Hepatocyte (in vitro differentiated cells): ENCODE results near the gene CCDC78. TPM values are rescaled to one million over a fixed set of nuclear protein-coding genes. Genes with fewer than 3 reads are reported as not detected.

Source experiments
- DNase-seq: peaks from one replicate; pipeline ENCODE4 v3.0.0-alpha.2; 2016; ENCODE audit warnings: low spot score
- H2AFZ ChIP-seq: fragments of 200-600 bp; sonication (generic); 2 replicates; pipeline ENCODE4 v1.6.0; 2016; ENCODE audit warnings: antibody characterized with exemption, mild to moderate bottlenecking
- H3K27ac ChIP-seq: fragments of 200-600 bp; sonication (generic); 2 replicates; pipeline ENCODE4 v1.5.1; 2016; ENCODE audit warnings: mild to moderate bottlenecking
- H3K27me3 ChIP-seq: fragments of 200-600 bp; sonication (generic); 2 replicates; pipeline ENCODE4 v1.6.1; 2016
- H3K36me3 ChIP-seq: fragments of 200-600 bp; sonication (generic); replicated peaks from 2 replicates; pipeline ENCODE4 v1.5.1; 2016; ENCODE audit warnings: low read depth; ENCODE audit not compliant: insufficient read depth
- H3K4me1 ChIP-seq: fragments of 200-600 bp; sonication (generic); 2 replicates; pipeline ENCODE4 v1.5.1; 2016; ENCODE audit warnings: mild to moderate bottlenecking, moderate library complexity; ENCODE audit not compliant: insufficient read depth
- H3K4me2 ChIP-seq: fragments of 200-600 bp; sonication (generic); 2 replicates; pipeline ENCODE4 v1.6.0; 2016
- H3K4me3 ChIP-seq: fragments of 200-600 bp; sonication (generic); 2 replicates; pipeline ENCODE4 v1.5.1; 2016; ENCODE audit warnings: mild to moderate bottlenecking
- H3K79me2 ChIP-seq: fragments of 200-600 bp; sonication (generic); 2 replicates; pipeline ENCODE4 v1.6.0; 2017; ENCODE audit warnings: mild to moderate bottlenecking
- H3K9me2 ChIP-seq: fragments of 200-600 bp; sonication (generic); replicated peaks from 2 replicates; pipeline ENCODE4 v1.6.0; 2017; ENCODE audit warnings: mild to moderate bottlenecking; ENCODE audit not compliant: insufficient read depth
- H3K9me3 ChIP-seq: fragments of 200-600 bp; sonication (generic); 2 replicates; pipeline ENCODE4 v1.5.1; 2016; ENCODE audit warnings: low read depth, mild to moderate bottlenecking
- H4K20me1 ChIP-seq: fragments of 200-600 bp; sonication (generic); 2 replicates; pipeline ENCODE4 v1.6.0; 2016; ENCODE audit warnings: mild to moderate bottlenecking; ENCODE audit not compliant: insufficient read depth, poor library complexity, severe bottlenecking
- EZH2 ChIP-seq: fragments of 200-600 bp; sonication (generic); IDR thresholded peaks from 2 replicates; pipeline ENCODE4 v1.6.1; 2016; ENCODE audit warnings: antibody characterized with exemption, mild to moderate bottlenecking, borderline replicate concordance
- EZH2phosphoT487 ChIP-seq: fragments of 200-600 bp; sonication (generic); IDR thresholded peaks from one replicate; pipeline ENCODE4 v1.6.1; 2018; ENCODE audit warnings: antibody characterized with exemption, mild to moderate bottlenecking, low read depth, moderate library complexity; ENCODE audit not compliant: unreplicated experiment, severe bottlenecking
- WGBS: methylation state at CpG from one replicate; pipeline ENCODE4 v1.1.6; 2016; ENCODE audit warnings: low lambda C conversion rate; ENCODE audit errors: missing lambda C conversion rate; 5-methylcytosine and 5-hydroxymethylcytosine counted together
- polyA plus RNA-seq: library from polyadenylated mRNA; unstranded; fragments of >200 nt; fragmentation: Nextera tagmentation; extraction: Ambion mirVana; gene quantifications from 2 replicates; pipeline ENCODE4 v1.2.1, GENCODE V29; 2016
- total RNA-seq: library from RNA; depleted of rRNA; stranded (reverse); fragments of >200 nt; gene quantifications from 2 replicates; pipeline ENCODE4 v1.2.3, GENCODE V29; 2014
- TF ChIP-seq, protein P1 (sequence below): fragments of 200-600 bp; sonication (generic); IDR thresholded peaks from 2 replicates; pipeline ENCODE4 v1.5.1; 2016; ENCODE audit warnings: antibody characterized with exemption, mild to moderate bottlenecking; ENCODE audit not compliant: poor library complexity

CCDC78 gene
- total and polyA plus RNA-seq, 2 experiments from 2014 or later: 2.2 to 6.8 TPM

DNA sequence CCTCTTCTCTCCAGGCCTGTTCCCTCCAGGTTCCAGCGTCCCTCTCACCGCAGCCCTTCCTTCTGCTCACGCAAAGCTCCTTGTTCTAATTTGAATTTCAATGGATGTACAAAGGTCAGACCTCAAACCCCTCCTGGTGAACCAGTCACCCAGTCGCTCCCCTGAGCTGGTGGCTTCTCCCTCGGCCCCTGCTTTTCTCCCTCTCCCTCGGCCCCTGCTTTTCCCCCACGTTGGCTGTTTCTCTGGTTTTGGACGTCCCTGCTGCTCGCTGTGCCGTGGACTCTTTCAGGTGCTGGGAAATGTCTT lies 25.7 kb upstream of the CCDC78 start:
- Histone ChIP-seq H4K20me1 (no peaks in the 10 kb centered on the region), H3K9me3 (no peaks in the 10 kb centered on the region), H3K36me3 (no peaks in the 10 kb centered on the region), H3K27me3 (peaks cover 3% of the 10 kb centered on the region), H3K27ac (no peak overlapping the region), H3K9me2 (no peaks in the 10 kb centered on the region), H3K4me1 (peaks cover 7% of the 10 kb centered on the region), H3K4me3 (no peak overlapping the region), H3K79me2 (no peaks in the 10 kb centered on the region), H3K4me2 (peak overlapping the region; percentile 46), H2AFZ (no peak overlapping the region)
- WGBS: 33% methylated on average over 10 of the region's 10 CpGs
- TF ChIP-seq EZH2 (no peak), EZH2phosphoT487 (no peak)
- TF ChIP-seq, protein P1, sequence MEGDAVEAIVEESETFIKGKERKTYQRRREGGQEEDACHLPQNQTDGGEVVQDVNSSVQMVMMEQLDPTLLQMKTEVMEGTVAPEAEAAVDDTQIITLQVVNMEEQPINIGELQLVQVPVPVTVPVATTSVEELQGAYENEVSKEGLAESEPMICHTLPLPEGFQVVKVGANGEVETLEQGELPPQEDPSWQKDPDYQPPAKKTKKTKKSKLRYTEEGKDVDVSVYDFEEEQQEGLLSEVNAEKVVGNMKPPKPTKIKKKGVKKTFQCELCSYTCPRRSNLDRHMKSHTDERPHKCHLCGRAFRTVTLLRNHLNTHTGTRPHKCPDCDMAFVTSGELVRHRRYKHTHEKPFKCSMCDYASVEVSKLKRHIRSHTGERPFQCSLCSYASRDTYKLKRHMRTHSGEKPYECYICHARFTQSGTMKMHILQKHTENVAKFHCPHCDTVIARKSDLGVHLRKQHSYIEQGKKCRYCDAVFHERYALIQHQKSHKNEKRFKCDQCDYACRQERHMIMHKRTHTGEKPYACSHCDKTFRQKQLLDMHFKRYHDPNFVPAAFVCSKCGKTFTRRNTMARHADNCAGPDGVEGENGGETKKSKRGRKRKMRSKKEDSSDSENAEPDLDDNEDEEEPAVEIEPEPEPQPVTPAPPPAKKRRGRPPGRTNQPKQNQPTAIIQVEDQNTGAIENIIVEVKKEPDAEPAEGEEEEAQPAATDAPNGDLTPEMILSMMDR: no peak
- DNase-seq: no peak

DNA sequence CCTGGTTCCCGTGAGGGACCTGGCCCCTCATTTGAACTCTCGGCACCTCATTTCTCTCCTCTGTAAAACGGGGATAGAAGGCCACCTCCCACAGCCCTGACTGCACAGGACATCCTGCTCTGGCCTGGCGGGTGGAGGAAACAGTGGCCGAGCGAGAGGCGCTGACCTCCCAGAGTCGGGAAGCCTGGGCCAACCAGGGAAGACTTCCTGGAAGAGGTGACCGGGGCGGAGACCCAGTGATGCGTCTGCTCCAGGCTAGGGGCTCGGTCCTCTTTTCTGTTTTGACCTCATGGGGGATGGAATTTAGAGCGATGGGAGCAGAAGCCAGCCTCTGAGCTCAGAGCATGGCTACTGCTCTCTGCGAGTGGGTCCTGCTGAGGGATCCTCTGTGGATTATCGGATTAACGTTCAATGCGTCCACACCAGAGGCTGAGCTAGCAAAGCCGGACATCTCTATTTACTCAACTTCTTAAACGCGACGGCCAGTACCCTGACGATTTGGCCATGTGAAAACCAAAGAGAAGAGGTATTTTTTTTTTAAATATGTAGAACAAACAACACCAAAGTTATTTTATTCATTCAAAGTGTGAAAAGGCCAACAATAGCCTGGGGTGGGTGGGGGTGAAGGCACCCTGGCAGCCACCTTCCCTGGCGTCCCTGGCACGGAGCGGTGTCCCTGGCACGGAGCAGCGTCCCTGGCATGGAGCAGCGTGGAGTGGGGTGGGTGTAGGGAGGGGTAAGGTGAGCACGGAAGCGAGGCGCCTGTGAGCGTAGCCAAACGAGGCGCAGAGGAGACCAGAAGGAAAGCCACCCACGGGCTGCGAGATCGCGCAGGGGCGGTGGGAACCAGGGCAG lies 25.1 kb upstream of the CCDC78 start:
- no peak overlapping the region for H2AFZ ChIP-seq
- H3K36me3 ChIP-seq: no peaks in the 10 kb centered on the region
- no peaks in the 10 kb centered on the region for H3K9me2 ChIP-seq
- 62% methylated on average over 33 of the region's 39 CpGs for WGBS
- no peak overlapping the region for H3K4me3 ChIP-seq
- H3K27ac ChIP-seq: peak overlapping the region; percentile 51
- H3K79me2 ChIP-seq: no peaks in the 10 kb centered on the region
- peaks cover 7% of the 10 kb centered on the region for H3K4me1 ChIP-seq
- DNase-seq: no peak
- peaks cover 3% of the 10 kb centered on the region for H3K27me3 ChIP-seq
- H3K4me2 ChIP-seq: peak overlapping the region; percentile 46
- no peaks in the 10 kb centered on the region for H4K20me1 ChIP-seq
- no peaks in the 10 kb centered on the region for H3K9me3 ChIP-seq
- TF ChIP-seq EZH2phosphoT487 (no peak), EZH2 (no peak)
- TF ChIP-seq, protein P1: no peak

GRCh38 chr16:750485-750884 lies 24.2 kb upstream of the CCDC78 start:
- Histone ChIP-seq H3K9me2 (no peaks in the 10 kb centered on the region), H3K4me2 (no peak overlapping the region), H3K27me3 (peaks cover 3% of the 10 kb centered on the region), H3K4me1 (peaks cover 7% of the 10 kb centered on the region), H3K27ac (peak overlapping the region; percentile 80), H2AFZ (no peak overlapping the region), H3K4me3 (no peak overlapping the region), H3K9me3 (no peaks in the 10 kb centered on the region), H3K36me3 (no peaks in the 10 kb centered on the region), H3K79me2 (no peaks in the 10 kb centered on the region), H4K20me1 (no peaks in the 10 kb centered on the region)
- WGBS: 55% methylated on average over 9 of the region's 9 CpGs
- peak; percentile 67 for DNase-seq
- TF ChIP-seq EZH2phosphoT487 (no peak), EZH2 (no peak)
- TF ChIP-seq, protein P1: no peak

DNA sequence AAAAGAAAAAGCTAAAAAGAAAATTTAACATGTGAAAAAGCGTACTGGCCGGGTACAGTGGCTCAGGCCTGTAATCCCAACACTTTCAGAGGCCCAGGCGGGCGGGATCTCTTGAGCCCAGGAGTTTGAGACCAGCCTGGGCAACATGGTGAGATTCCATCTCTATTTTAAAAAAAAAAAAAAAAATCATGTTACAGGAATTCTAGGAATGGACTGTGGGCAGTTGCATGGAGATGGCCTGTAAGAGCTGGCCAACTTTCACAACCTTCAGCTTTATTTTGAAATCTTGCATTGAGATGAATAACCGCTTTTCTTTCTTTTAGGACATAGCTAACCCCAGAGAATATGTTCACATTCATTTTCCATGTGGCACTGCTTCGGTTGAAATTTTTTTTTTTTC lies 22.8 kb upstream of the CCDC78 start:
- Histone ChIP-seq H2AFZ (no peak overlapping the region), H3K36me3 (no peaks in the 10 kb centered on the region), H3K4me2 (no peak overlapping the region), H3K9me3 (no peaks in the 10 kb centered on the region), H3K4me3 (no peak overlapping the region), H3K27me3 (peaks cover 3% of the 10 kb centered on the region), H4K20me1 (no peaks in the 10 kb centered on the region), H3K9me2 (no peaks in the 10 kb centered on the region), H3K4me1 (peaks cover 7% of the 10 kb centered on the region), H3K27ac (peak overlapping the region; percentile 80), H3K79me2 (no peaks in the 10 kb centered on the region)
- 85% methylated on average over 6 of the region's 6 CpGs for WGBS
- peak; percentile 63 for DNase-seq
- TF ChIP-seq, protein P1: no peak
- no peak for TF ChIP-seq EZH2
- no peak for TF ChIP-seq EZH2phosphoT487
